Measurements from ENCODE around the gene MYO18A. TPM values are rescaled to one million over a fixed set of nuclear protein-coding genes. Genes with fewer than 3 reads are reported as not detected.

Gene MYO18A
- total and polyA plus RNA-seq, 2 experiments from 2014 or later: 33.8 to 35.6 TPM

GRCh38 chr17:29158096-29158487 lies 22.1 kb downstream of the MYO18A start:
- Histone ChIP-seq H3K4me2 (peak overlapping the region; percentile 69), H3K4me1 (ENCODE audit: insufficient read depth) (peaks cover 91% of the 10 kb centered on the region), H3K9me3 (ENCODE audit: low read depth) (no peaks in the 10 kb centered on the region), H3K27me3 (no peaks in the 10 kb centered on the region), H4K20me1 (ENCODE audit: insufficient read depth, poor library complexity, severe bottlenecking) (no peaks in the 10 kb centered on the region), H3K9me2 (replicated peaks; ENCODE audit: insufficient read depth) (no peaks in the 10 kb centered on the region), H2AFZ (no peak overlapping the region), H3K36me3 (replicated peaks; ENCODE audit: insufficient read depth, low read depth) (no peaks in the 10 kb centered on the region), H3K4me3 (no peak overlapping the region), H3K79me2 (peaks cover 87% of the 10 kb centered on the region), H3K27ac (peak overlapping the region; percentile 64)
- no peak for DNase-seq (ENCODE audit: low spot score)
- 76% methylated on average over 11 of the region's 11 CpGs for WGBS (ENCODE audit: low lambda C conversion rate, missing lambda C conversion rate)
- TF ChIP-seq EZH2 (IDR thresholded peaks at IDR 0.05; ENCODE audit: borderline replicate concordance) (no peak), EZH2phosphoT487 (IDR thresholded peaks at IDR 0.05; ENCODE audit: low read depth, severe bottlenecking, unreplicated experiment) (no peak), CTCF (IDR thresholded peaks at IDR 0.05; ENCODE audit: poor library complexity) (no peak)

GRCh38 chr17:29157310-29157709 lies 22.9 kb downstream of the MYO18A start:
- no peaks in the 10 kb centered on the region for H3K9me3 ChIP-seq (ENCODE audit: low read depth)
- H2AFZ ChIP-seq: no peak overlapping the region
- H3K79me2 ChIP-seq: peaks cover 94% of the 10 kb centered on the region
- WGBS (ENCODE audit: low lambda C conversion rate, missing lambda C conversion rate): 100% methylated on average over 1 of the region's 1 CpG
- H3K27ac ChIP-seq: peak overlapping the region; percentile 91
- no peaks in the 10 kb centered on the region for H3K36me3 ChIP-seq (replicated peaks; ENCODE audit: insufficient read depth, low read depth)
- no peak overlapping the region for H3K4me2 ChIP-seq
- DNase-seq (ENCODE audit: low spot score): no peak
- no peaks in the 10 kb centered on the region for H3K9me2 ChIP-seq (replicated peaks; ENCODE audit: insufficient read depth)
- H4K20me1 ChIP-seq (ENCODE audit: insufficient read depth, poor library complexity, severe bottlenecking): no peaks in the 10 kb centered on the region
- TF ChIP-seq EZH2phosphoT487 (IDR thresholded peaks at IDR 0.05; ENCODE audit: low read depth, severe bottlenecking, unreplicated experiment) (no peak), CTCF (IDR thresholded peaks at IDR 0.05; ENCODE audit: poor library complexity) (no peak), EZH2 (IDR thresholded peaks at IDR 0.05; ENCODE audit: borderline replicate concordance) (no peak)
- no peak overlapping the region for H3K4me3 ChIP-seq
- peaks cover 83% of the 10 kb centered on the region for H3K4me1 ChIP-seq (ENCODE audit: insufficient read depth)
- H3K27me3 ChIP-seq: no peaks in the 10 kb centered on the region

DNA sequence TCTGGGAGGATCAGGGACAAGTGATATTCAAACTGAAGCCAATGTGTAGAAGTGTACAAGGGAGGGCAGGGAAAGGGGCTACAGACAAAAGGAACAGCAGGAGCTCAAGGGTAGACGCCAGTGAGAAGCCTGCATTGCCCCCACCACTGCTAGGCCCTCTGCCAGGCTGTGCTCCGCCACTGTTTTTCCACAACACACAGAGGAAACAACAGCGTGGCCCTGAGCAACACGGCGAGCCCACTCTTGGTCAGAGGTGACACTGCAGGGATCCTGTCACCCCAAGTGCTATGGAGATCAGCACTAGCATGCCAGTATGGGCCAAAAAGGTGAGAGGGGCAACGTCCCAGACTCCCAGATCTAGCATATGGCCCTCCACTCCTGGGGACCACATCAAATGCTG lies 23.4 kb downstream of the MYO18A start:
- Histone ChIP-seq H3K4me1 (ENCODE audit: insufficient read depth) (peaks cover 81% of the 10 kb centered on the region), H3K27ac (peak overlapping the region; percentile 91), H3K4me2 (peak overlapping the region; percentile 57), H3K27me3 (no peaks in the 10 kb centered on the region), H4K20me1 (ENCODE audit: insufficient read depth, poor library complexity, severe bottlenecking) (no peaks in the 10 kb centered on the region), H3K79me2 (peaks cover 96% of the 10 kb centered on the region), H3K4me3 (no peak overlapping the region), H3K36me3 (replicated peaks; ENCODE audit: insufficient read depth, low read depth) (no peaks in the 10 kb centered on the region), H2AFZ (no peak overlapping the region), H3K9me3 (ENCODE audit: low read depth) (no peaks in the 10 kb centered on the region), H3K9me2 (replicated peaks; ENCODE audit: insufficient read depth) (no peaks in the 10 kb centered on the region)
- WGBS (ENCODE audit: low lambda C conversion rate, missing lambda C conversion rate): 92% methylated on average over 6 of the region's 6 CpGs
- TF ChIP-seq EZH2phosphoT487 (IDR thresholded peaks at IDR 0.05; ENCODE audit: low read depth, severe bottlenecking, unreplicated experiment) (no peak), CTCF (IDR thresholded peaks at IDR 0.05; ENCODE audit: poor library complexity) (no peak), EZH2 (IDR thresholded peaks at IDR 0.05; ENCODE audit: borderline replicate concordance) (no peak)
- DNase-seq (ENCODE audit: low spot score): peak; percentile 6

DNA sequence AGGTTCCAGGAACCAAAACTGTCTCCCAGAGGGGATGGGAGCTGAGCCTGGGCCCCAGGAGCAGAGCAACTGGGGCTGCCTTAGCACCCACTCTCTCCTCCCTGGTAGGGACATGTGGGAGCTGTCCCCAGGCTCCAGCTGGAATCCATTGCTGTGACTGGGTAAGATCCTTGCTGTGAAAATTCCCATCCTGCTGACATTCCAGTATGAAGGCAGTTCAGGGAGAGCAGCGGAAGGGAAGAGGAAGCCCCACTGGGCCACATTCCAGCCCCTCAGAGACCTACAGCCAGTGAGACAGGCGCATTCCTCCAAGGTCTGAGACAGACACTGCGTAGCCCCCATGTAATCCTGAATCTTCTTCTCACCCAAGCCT lies 24.2 kb downstream of the MYO18A start:
- TF ChIP-seq EZH2phosphoT487 (IDR thresholded peaks at IDR 0.05; ENCODE audit: low read depth, severe bottlenecking, unreplicated experiment): no peak
- H3K4me3 ChIP-seq: no peak overlapping the region
- no peaks in the 10 kb centered on the region for H3K9me2 ChIP-seq (replicated peaks; ENCODE audit: insufficient read depth)
- H3K4me1 ChIP-seq (ENCODE audit: insufficient read depth): peaks cover 85% of the 10 kb centered on the region
- H3K4me2 ChIP-seq: peak overlapping the region; percentile 57
- WGBS (ENCODE audit: low lambda C conversion rate, missing lambda C conversion rate): 69% methylated on average over 3 of the region's 3 CpGs
- peak overlapping the region; percentile 91 for H3K27ac ChIP-seq
- H3K36me3 ChIP-seq (replicated peaks; ENCODE audit: insufficient read depth, low read depth): no peaks in the 10 kb centered on the region
- H3K9me3 ChIP-seq (ENCODE audit: low read depth): no peaks in the 10 kb centered on the region
- no peaks in the 10 kb centered on the region for H3K27me3 ChIP-seq
- H2AFZ ChIP-seq: no peak overlapping the region
- peaks cover 94% of the 10 kb centered on the region for H3K79me2 ChIP-seq
- no peak for DNase-seq (ENCODE audit: low spot score)
- no peaks in the 10 kb centered on the region for H4K20me1 ChIP-seq (ENCODE audit: insufficient read depth, poor library complexity, severe bottlenecking)
